Measurements from ENCODE around the gene C10orf95.

C10orf95 gene

DNA sequence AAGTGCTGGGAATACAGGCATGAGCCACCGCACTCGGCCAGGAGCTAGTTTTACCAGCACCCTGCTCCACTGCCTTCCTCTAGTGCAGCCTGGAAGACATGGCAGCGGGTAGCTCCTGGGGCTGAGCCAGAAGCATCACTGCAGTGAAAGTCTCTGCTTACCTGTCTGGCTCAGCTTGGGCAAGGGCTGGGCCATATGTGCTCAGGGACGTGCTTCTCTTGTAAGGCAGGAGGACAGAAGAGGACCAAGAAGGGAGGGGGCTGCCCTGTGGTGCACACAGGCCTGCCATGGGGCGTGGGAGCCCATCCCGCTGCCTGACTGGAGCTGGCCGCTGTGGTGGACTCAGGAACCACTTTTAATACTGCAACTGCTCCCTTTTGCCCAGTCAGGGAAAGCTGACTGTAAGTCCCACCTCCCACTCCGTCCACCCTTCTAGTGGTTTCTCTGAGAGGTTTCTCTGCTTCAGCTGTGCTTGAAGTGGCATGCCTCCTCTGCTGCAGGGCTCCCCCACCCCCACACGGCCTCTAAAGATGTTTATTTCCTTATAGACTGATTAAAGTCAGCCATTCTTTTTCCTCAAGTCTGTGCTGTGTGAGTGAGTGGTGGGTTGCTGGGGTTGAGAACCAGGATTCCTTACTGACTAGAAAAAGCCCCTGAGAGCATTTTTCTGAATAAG is 25.3 kb upstream of the C10orf95 start:
- TF ChIP-seq, protein P1, sequence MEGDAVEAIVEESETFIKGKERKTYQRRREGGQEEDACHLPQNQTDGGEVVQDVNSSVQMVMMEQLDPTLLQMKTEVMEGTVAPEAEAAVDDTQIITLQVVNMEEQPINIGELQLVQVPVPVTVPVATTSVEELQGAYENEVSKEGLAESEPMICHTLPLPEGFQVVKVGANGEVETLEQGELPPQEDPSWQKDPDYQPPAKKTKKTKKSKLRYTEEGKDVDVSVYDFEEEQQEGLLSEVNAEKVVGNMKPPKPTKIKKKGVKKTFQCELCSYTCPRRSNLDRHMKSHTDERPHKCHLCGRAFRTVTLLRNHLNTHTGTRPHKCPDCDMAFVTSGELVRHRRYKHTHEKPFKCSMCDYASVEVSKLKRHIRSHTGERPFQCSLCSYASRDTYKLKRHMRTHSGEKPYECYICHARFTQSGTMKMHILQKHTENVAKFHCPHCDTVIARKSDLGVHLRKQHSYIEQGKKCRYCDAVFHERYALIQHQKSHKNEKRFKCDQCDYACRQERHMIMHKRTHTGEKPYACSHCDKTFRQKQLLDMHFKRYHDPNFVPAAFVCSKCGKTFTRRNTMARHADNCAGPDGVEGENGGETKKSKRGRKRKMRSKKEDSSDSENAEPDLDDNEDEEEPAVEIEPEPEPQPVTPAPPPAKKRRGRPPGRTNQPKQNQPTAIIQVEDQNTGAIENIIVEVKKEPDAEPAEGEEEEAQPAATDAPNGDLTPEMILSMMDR (IDR thresholded peaks at IDR 0.05; ENCODE audit: unreplicated experiment in 3 of 3): no peak
- H3K4me3 Mint-ChIP-seq: no peak overlapping the region
- H3K9me3 Mint-ChIP-seq: no peaks in the 10 kb centered on the region
- no peaks in the 10 kb centered on the region for H3K4me1 Mint-ChIP-seq
- no peak overlapping the region for H3K27ac Mint-ChIP-seq
- H3K27me3 Mint-ChIP-seq (ENCODE audit: low read depth): no peaks in the 10 kb centered on the region
- peaks cover 9% of the 10 kb centered on the region for H3K36me3 Mint-ChIP-seq (ENCODE audit: low read depth)

DNA sequence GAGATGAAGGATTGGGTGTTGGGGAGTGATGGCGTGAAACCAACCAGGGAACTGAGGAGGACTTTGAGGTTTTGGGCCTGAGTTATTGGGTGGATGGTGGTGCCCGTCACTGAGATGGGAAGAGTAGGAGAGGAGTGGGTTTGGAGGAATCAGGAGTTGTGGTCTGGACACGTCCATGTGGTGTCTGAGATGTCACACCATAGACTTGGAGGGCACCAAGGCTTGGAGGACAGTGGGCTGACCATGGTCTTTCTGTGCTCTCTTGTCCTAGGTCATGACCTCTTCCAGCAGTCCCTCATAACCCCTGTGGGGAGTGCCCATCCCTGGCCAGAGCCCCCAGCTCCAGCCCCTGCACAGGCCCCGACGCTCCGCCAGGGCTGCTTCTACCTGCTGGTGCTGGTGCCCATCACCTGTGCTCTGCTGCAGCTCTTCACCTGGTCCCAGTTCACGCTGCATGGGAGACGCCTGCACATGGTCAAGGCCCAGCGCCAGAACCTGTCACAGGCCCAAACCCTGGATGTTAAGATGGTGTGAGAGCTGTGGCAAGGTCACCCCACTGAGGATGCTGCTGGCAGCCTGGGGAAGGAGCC is 24.2 kb upstream of the C10orf95 start:
- Mint-ChIP-seq H3K27ac (no peak overlapping the region), H3K4me1 (no peaks in the 10 kb centered on the region), H3K4me3 (no peak overlapping the region), H3K9me3 (no peaks in the 10 kb centered on the region), H3K36me3 (ENCODE audit: low read depth) (peaks cover 5% of the 10 kb centered on the region), H3K27me3 (ENCODE audit: low read depth) (no peaks in the 10 kb centered on the region)
- TF ChIP-seq, protein P1 (IDR thresholded peaks at IDR 0.05; ENCODE audit: unreplicated experiment in 3 of 3): no peak

DNA sequence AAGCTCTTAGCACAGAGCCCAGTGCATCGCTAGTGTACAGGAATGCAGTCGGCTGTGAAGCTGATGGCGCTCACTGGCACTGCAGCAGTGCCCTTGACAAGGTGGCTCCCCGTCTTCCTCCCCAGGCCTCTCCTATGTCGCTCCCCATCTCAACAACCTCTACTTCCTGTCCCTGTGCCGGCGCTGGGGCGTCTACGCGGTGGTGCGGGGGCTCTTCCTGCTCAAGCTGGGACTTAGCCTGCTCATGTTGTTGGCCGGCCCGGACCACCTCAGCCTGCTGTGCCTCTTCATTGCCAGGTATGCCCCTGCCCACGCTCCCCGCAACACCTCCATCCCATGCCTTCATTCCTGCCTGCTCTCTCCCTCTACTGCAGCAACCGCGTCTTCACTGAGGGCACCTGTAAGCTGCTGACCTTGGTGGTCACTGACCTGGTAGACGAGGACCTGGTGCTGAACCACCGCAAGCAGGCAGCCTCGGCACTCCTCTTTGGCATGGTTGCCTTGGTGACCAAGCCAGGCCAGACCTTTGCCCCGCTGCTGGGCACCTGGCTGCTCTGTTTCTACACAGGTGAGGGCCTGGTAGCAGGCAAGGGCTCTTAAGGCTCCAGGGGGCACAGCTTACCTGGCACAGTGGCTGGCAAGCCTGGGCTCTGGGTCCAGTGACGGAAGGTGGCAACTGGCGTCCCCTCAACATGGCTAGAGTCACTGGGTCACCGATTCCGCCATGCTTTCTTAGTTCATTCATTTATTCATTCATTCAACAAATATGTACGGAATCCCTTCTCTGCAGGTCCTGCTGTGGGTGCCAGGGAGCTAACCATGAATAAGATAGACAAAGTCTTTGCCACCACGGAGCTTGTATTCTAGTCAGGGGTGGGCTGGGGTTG is 22.3 kb upstream of the C10orf95 start:
- H3K4me1 Mint-ChIP-seq: no peaks in the 10 kb centered on the region
- no peaks in the 10 kb centered on the region for H3K9me3 Mint-ChIP-seq
- no peaks in the 10 kb centered on the region for H3K27me3 Mint-ChIP-seq (ENCODE audit: low read depth)
- TF ChIP-seq, protein P1 (IDR thresholded peaks at IDR 0.05; ENCODE audit: unreplicated experiment in 3 of 3): no peak
- H3K4me3 Mint-ChIP-seq: no peak overlapping the region
- H3K27ac Mint-ChIP-seq: no peak overlapping the region
- peaks cover under 1% of the 10 kb centered on the region for H3K36me3 Mint-ChIP-seq (ENCODE audit: low read depth)

DNA sequence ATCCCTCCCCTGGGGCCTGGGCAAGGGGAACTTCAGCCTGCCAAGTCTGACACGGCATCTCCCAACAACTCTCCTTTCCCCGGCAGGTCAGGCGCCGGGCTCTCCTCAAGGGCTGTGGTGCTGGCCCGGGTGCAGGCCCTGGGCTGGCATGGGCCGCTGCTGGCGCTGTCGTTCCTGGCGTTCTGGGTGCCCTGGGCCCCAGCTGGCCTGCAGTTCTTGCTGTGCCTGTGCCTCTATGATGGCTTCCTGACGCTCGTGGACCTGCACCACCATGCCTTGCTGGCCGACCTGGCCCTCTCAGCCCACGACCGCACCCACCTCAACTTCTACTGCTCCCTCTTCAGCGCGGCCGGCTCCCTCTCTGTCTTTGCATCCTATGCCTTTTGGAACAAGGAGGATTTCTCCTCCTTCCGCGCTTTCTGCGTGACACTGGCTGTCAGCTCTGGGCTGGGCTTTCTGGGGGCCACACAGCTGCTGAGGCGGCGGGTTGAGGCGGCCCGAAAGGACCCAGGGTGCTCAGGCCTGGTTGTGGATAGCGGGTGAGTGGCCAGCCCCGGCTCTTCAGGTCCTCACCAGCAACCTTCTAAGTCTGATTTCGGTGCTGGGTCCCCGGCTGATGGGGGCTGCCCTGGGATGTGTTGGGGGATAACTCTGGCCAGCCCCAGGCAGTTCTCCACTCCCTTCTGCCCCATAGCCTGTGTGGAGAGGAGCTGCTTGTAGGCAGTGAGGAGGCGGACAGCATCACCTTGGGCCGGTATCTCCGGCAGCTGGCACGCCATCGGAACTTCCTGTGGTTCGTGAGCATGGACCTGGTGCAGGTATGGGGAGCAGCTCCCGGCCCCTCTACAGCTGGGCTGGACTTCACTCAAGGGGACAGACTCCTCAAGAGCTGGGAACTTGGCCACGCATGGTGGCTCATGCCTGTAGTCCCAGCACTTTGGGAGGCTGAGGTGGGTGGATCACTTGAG is 19.5 kb upstream of the C10orf95 start:
- H3K4me3 Mint-ChIP-seq: no peak overlapping the region
- no peaks in the 10 kb centered on the region for H3K36me3 Mint-ChIP-seq (ENCODE audit: low read depth)
- H3K9me3 Mint-ChIP-seq: no peaks in the 10 kb centered on the region
- no peak overlapping the region for H3K27ac Mint-ChIP-seq
- no peaks in the 10 kb centered on the region for H3K4me1 Mint-ChIP-seq
- H3K27me3 Mint-ChIP-seq (ENCODE audit: low read depth): no peaks in the 10 kb centered on the region
- TF ChIP-seq, protein P1 (IDR thresholded peaks at IDR 0.05; ENCODE audit: unreplicated experiment in 3 of 3): no peak

DNA sequence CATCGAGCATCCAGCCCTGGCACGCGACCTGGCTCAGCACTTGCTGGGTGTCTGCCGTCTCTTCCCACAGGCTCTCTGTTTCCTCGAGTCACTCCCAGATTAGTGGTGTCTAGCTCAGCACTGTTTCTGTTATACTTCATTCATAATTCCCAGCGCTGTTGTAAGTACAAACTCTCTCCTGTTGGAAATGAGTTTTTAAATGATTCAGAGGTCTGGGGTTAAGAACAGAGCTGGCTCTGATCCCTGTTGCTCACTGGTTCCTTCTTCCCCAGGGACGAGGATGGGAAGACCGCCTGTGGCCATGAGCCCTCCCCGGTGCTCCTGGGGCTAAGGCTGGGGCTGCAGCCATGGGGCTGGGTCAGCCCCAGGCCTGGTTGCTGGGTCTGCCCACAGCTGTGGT is 17.3 kb upstream of the C10orf95 start:
- no peaks in the 10 kb centered on the region for H3K36me3 Mint-ChIP-seq (ENCODE audit: low read depth)
- TF ChIP-seq, protein P1 (IDR thresholded peaks at IDR 0.05; ENCODE audit: unreplicated experiment in 3 of 3): no peak
- peaks cover 8% of the 10 kb centered on the region for H3K27me3 Mint-ChIP-seq (ENCODE audit: low read depth)
- no peaks in the 10 kb centered on the region for H3K4me1 Mint-ChIP-seq
- H3K4me3 Mint-ChIP-seq: no peak overlapping the region
- H3K9me3 Mint-ChIP-seq: no peaks in the 10 kb centered on the region
- H3K27ac Mint-ChIP-seq: no peak overlapping the region

All from nephron (organoid).